K562 (cell line): ENCODE measurements around the gene OR4X1. TPM values are rescaled to one million over a fixed set of nuclear protein-coding genes. Genes with fewer than 3 reads are reported as not detected.

Experiments used
- ATAC-seq: fragments of 200-7000 bp; cut with Tn5 transposase; 3 replicates; pipeline ENCODE4 v1.9.1; 2020; ENCODE audit warnings: moderate library complexity
- BruUV-seq: library from RNA; stranded (reverse); fragments of 400-500 nt; replicated peaks from 2 replicates; lab custom pipeline; 2021; lab: Mats Ljungman, UMichigan
- CTCF ChIA-PET: fragments of 300-600 bp; formaldehyde crosslinking; extraction: SDS; loops from one replicate; lab custom pipeline; 2021; ENCODE audit warnings: low intra/inter-chr PET ratio; lab: Yijun Ruan, JAX
- POLR2A ChIA-PET: fragments of 300-600, 350-650 bp; sonication (Branson Sonifier 250); formaldehyde crosslinking; extraction: SDS; loops from one replicate; lab custom pipeline; 2021; ENCODE audit warnings: antibody characterized with exemption, inconsistent platforms; lab: Yijun Ruan, JAX
- DNase-seq, 4 experiments: peaks; one replicate each; pipeline versions ENCODE4 v3.0.0 to v3.0.0-alpha.2; 2011 to 2018; ENCODE audit warnings: low spot score in 3 of 4, mixed read lengths in 3 of 4; ENCODE audit errors: extremely low read depth in 1 of 4
- FAIRE-seq: peaks from 2 replicates; lab custom pipeline; 2011; peaks lifted over from hg19 to GRCh38; lab: Jason Lieb, UNC
- H2AFZ ChIP-seq: 2 replicates; pipeline ENCODE4 v1.6.0; 2011; ENCODE audit warnings: low read depth, low read length, control low read depth, inconsistent platforms
- H3K27ac ChIP-seq: fragments of 200-600 bp; 3 replicates; pipeline ENCODE4 v1.8.0; 2011; ENCODE audit warnings: low read depth, mild to moderate bottlenecking, control low read depth, inconsistent platforms, low read length, moderate library complexity, mixed read lengths; ENCODE audit errors: extremely low read depth
- H3K27me3 ChIP-seq, 2 experiments: fragments of 300-600 bp in 1 of 2; 2 replicates in 1 of 2; 3 replicates in 1 of 2; pipeline versions ENCODE4 v1.6.0 to v1.8.0; 2011; ENCODE audit warnings: inconsistent platforms in 2 of 2, low read length in 2 of 2, mild to moderate bottlenecking in 1 of 2, mixed read lengths in 1 of 2, moderate library complexity in 1 of 2; ENCODE audit not compliant: control insufficient read depth in 2 of 2, insufficient read depth in 2 of 2
- H3K36me3 ChIP-seq: fragments of 300-600 bp; 3 replicates; pipeline ENCODE4 v1.8.0; 2011; ENCODE audit warnings: mild to moderate bottlenecking, low read length, inconsistent platforms; ENCODE audit not compliant: control insufficient read depth, insufficient read depth
- H3K4me1 ChIP-seq, 2 experiments: fragments of 200-600 bp in 1 of 2; replicated peaks in 1 of 2; 2 replicates in 1 of 2; 3 replicates in 1 of 2; pipeline versions ENCODE4 v1.5.1 to v1.8.0; 2011; ENCODE audit warnings: inconsistent platforms in 2 of 2, low read length in 2 of 2, mild to moderate bottlenecking in 1 of 2, mixed read lengths in 1 of 2, moderate library complexity in 1 of 2; ENCODE audit not compliant: control insufficient read depth in 2 of 2, insufficient read depth in 2 of 2
- H3K4me2 ChIP-seq: 2 replicates; pipeline ENCODE4 v1.6.1; 2011; ENCODE audit warnings: low read length, control low read depth, inconsistent platforms, mixed read lengths; ENCODE audit not compliant: insufficient read depth
- H3K4me3 ChIP-seq: fragments of 200-600 bp; sonication (generic), shearing (Covaris generic); 2 replicates; pipeline ENCODE4 v1.5.1; 2016; ENCODE audit warnings: control low read depth, inconsistent platforms
- H3K79me2 ChIP-seq: fragments of 200-600 bp; 3 replicates; pipeline ENCODE4 v1.8.0; 2011; ENCODE audit warnings: low read length, inconsistent platforms; ENCODE audit not compliant: control insufficient read depth, insufficient read depth
- H3K9ac ChIP-seq, 2 experiments: 2 replicates each; pipeline versions ENCODE4 v1.6.0 to v1.6.1; 2011; ENCODE audit warnings: low read depth in 2 of 2, low read length in 2 of 2, control low read depth in 1 of 2, inconsistent platforms in 1 of 2, mild to moderate bottlenecking in 1 of 2, mixed read lengths in 1 of 2; ENCODE audit not compliant: insufficient read depth in 1 of 2
- H3K9me1 ChIP-seq: one replicate; pipeline ENCODE4 v1.6.0; 2011; ENCODE audit warnings: inconsistent platforms, mild to moderate bottlenecking, low read length, moderate library complexity; ENCODE audit not compliant: control insufficient read depth, insufficient read depth
- H3K9me3 ChIP-seq: replicated peaks from 2 replicates; pipeline ENCODE4 v1.5.1; 2011; ENCODE audit warnings: low read depth, low read length, inconsistent platforms; ENCODE audit not compliant: control insufficient read depth, insufficient read depth
- H4K20me1 ChIP-seq: replicated peaks from 2 replicates; pipeline ENCODE4 v1.6.1; 2011; ENCODE audit warnings: low read length, inconsistent platforms, mixed read lengths; ENCODE audit not compliant: control insufficient read depth, insufficient read depth
- ATF7 ChIP-seq: fragments of 450-650 bp; IDR thresholded peaks from 2 replicates; pipeline ENCODE4 v1.7.1; 2014; ENCODE audit warnings: mild to moderate bottlenecking, moderate library complexity
- BHLHE40 ChIP-seq: IDR thresholded peaks from 2 replicates; pipeline ENCODE4 v1.6.1; 2011; ENCODE audit warnings: low read length, improper control_type of control experiment
- C11orf30 ChIP-seq: fragments of 450-650 bp; IDR thresholded peaks from 2 replicates; pipeline ENCODE4 v1.6.1; 2016; ENCODE audit warnings: low read depth, mild to moderate bottlenecking
- CREB5 ChIP-seq: fragments of 250-450 bp; sonication (Bioruptor Pico); IDR thresholded peaks from 2 replicates; pipeline ENCODE4 v1.5.0; 2020; ENCODE audit warnings: mild to moderate bottlenecking
- CREBBP ChIP-seq: IDR thresholded peaks from one replicate; pipeline ENCODE4 v1.6.1; 2012; ENCODE audit warnings: low read depth, mild to moderate bottlenecking, control low read depth, inconsistent platforms, low read length
- NFRKB ChIP-seq: fragments of 450-650 bp; IDR thresholded peaks from 2 replicates; pipeline ENCODE4 v1.6.1; 2016; ENCODE audit warnings: low read depth
- SOX6 ChIP-seq: fragments of 450-650 bp; IDR thresholded peaks from 2 replicates; pipeline ENCODE4 v1.6.1; 2014; ENCODE audit warnings: mild to moderate bottlenecking
- SUPT5H ChIP-seq: fragments of 450-650 bp; IDR thresholded peaks from 2 replicates; pipeline ENCODE4 v1.6.1; 2016
- THRA ChIP-seq: fragments of 450-650 bp; IDR thresholded peaks from 2 replicates; pipeline ENCODE4 v1.6.1; 2017; ENCODE audit warnings: mild to moderate bottlenecking, moderate library complexity
- XRCC4 ChIP-seq: IDR thresholded peaks from one replicate; pipeline ENCODE4 v1.6.1; 2011; ENCODE audit not compliant: insufficient read depth, insufficient read length; ENCODE audit errors: extremely low read depth
- ZC3H4 ChIP-seq: sonication (generic); formaldehyde crosslinking; IDR thresholded peaks from 2 replicates; pipeline ENCODE4 v1.9.0; 2021; ENCODE audit warnings: missing genetic modification reagents, borderline replicate concordance
- ZKSCAN3 ChIP-seq: fragments of 250-450 bp; sonication (Bioruptor Pico); IDR thresholded peaks from 2 replicates; pipeline ENCODE4 v1.4.0; 2020
- ZNF140 ChIP-seq: fragments of 250-450 bp; sonication (Bioruptor Pico); IDR thresholded peaks from 2 replicates; pipeline ENCODE4 v1.8.0; 2021; ENCODE audit warnings: moderate library complexity, mild to moderate bottlenecking, inconsistent platforms
- ZNF707 ChIP-seq: fragments of 250-450 bp; sonication (Bioruptor Pico); conservative IDR thresholded peaks from 2 replicates; pipeline ENCODE4 v1.8.0; 2022; ENCODE audit warnings: inconsistent platforms, mild to moderate bottlenecking, moderate library complexity
- WGBS: fragments of 100-300 bp; shearing (Covaris generic); methylation state at CpG from one replicate; pipeline ENCODE4 v1.1.6; 2016; ENCODE audit warnings: low coverage, mixed read lengths; ENCODE audit not compliant: insufficient coverage; ENCODE audit errors: missing lambda C conversion rate; 5-methylcytosine and 5-hydroxymethylcytosine counted together
- in situ Hi-C: fragments of 300-500 bp; cut with MboI; formaldehyde crosslinking; loops from 4 replicates; pipeline ENCODE4 v1.15.0; 2018; ENCODE audit warnings: inconsistent platforms, mixed read lengths
- intact Hi-C: fragments of 100-400 bp; cut with micrococcal nuclease; formaldehyde crosslinking; loops from 2 replicates; pipeline ENCODE4 v1.14.2; 2022
- polyA plus RNA-seq, 8 experiments: library from polyadenylated mRNA; depleted of rRNA in 4 of 8; stranded (reverse) in 5 of 8; unstranded in 3 of 8; fragments of >200 nt; fragmentation: Nextera tagmentation in 2 of 8; fragmentation: Illumina TruSeq in 1 of 8; extraction: Ambion mirVana in 2 of 8; extraction: Trizol in 1 of 8; gene quantifications; 2 replicates each; pipeline versions ENCODE4 v1.2.1 to v1.2.3, GENCODE V29; 2011 to 2014; ENCODE audit warnings: inconsistent platforms in 1 of 8, missing spikeins in 1 of 8
- total RNA-seq, 7 experiments: library from RNA; depleted of rRNA in 6 of 7; stranded (reverse); fragments of >200 nt in 6 of 7; fragmentation: Illumina TruSeq in 2 of 7; extraction: Trizol in 2 of 7; gene quantifications; 2 replicates each; pipeline versions ENCODE4 v1.2.1 to v1.2.3, GENCODE V29; 2011 to 2021; ENCODE audit warnings: low replicate concordance in 1 of 7

The OR4X1 gene
- total and polyA plus RNA-seq, 9 of the 15 experiments (the other 6 are each of a cell fraction or from before 2014, with no cell fraction given), result not detected

DNA sequence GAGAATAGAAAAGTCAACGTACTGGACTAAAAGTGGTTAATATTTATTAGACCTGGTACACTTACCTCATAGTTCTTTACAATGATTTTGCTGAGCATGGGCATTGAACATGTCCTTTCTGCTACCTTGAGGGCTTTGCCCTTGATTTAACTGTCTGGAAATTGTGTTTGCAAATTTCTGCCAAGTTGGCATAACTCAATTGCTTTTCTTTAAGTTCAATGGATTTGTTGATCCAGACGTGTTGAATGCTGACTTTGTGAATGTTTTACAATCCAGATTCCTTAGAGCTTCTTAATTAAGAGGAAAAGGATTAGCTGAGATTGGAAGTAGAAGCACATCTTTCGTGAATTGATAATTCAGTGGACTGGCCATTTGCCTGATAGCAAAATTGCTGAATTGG is 25.9 kb upstream of the OR4X1 start:
- POLR2A ChIA-PET, result no interaction called here
- Histone ChIP-seq H3K79me2 (no peaks in the 10 kb centered on the region), H2AFZ (no peak overlapping the region), H3K4me2 (no peak overlapping the region), H3K9ac (no peak overlapping the region), H3K9me3 (no peaks in the 10 kb centered on the region), H3K9me1 (no peaks in the 10 kb centered on the region), H3K4me3 (no peak overlapping the region), H3K27ac (no peak overlapping the region), H4K20me1 (no peaks in the 10 kb centered on the region), H3K27me3 (no peaks in the 10 kb centered on the region), H3K4me1 (no peaks in the 10 kb centered on the region), H3K36me3 (no peaks in the 10 kb centered on the region)
- in situ Hi-C loops (no loop called here), intact Hi-C loops (no loop called here)
- FAIRE-seq (no peak), DNase-seq (no peak), ATAC-seq (no peak)
- CTCF ChIA-PET, result no interaction called here
- 0% methylated on average over 3 of the region's 3 CpGs for WGBS
- TF ChIP-seq C11orf30 (0 out of 2 replicates have a peak, but pooled peaks have one; percentile 15), BHLHE40 (no peak)
- no TSS peak for BruUV-seq

GRCh38 chr11:48242501-48242900 is 21.2 kb upstream of the OR4X1 start:
- intact Hi-C loops, result no loop called here
- Histone ChIP-seq H3K9ac (no peak overlapping the region), H3K79me2 (no peaks in the 10 kb centered on the region), H3K27me3 (no peaks in the 10 kb centered on the region), H3K4me3 (no peak overlapping the region), H3K4me2 (no peak overlapping the region), H3K9me1 (no peaks in the 10 kb centered on the region), H3K9me3 (0 out of 2 replicates have a peak, but pooled peaks cover 3% of the 10 kb centered on the region), H3K36me3 (no peaks in the 10 kb centered on the region), H4K20me1 (no peaks in the 10 kb centered on the region), H3K4me1 (no peaks in the 10 kb centered on the region), H2AFZ (no peak overlapping the region), H3K27ac (no peak overlapping the region)
- POLR2A ChIA-PET, result interaction anchor here (0.6 kb wide), 1 partner anchor 255 kb away, joined by 3 read pairs; no protein-coding TSS in a partner anchor
- FAIRE-seq (no peak), ATAC-seq (no peak), DNase-seq (no peak)
- CTCF ChIA-PET, result no interaction called here
- no TSS peak for BruUV-seq
- WGBS, result 0% methylated on average over 3 of the region's 3 CpGs
- in situ Hi-C loops, result no loop called here
- no peak for TF ChIP-seq THRA
- TF ChIP-seq SOX6, result no peak
- TF ChIP-seq ZNF707 (CRISPR knock-in tag), result no peak
- TF ChIP-seq SUPT5H, result no peak
- TF ChIP-seq ATF7, result no peak
- TF ChIP-seq CREB5, result no peak
- TF ChIP-seq CREBBP, result no peak
- no peak for TF ChIP-seq ZKSCAN3 (CRISPR knock-in tag)
- TF ChIP-seq ZNF140 (CRISPR knock-in tag), result no peak
- TF ChIP-seq XRCC4, result no peak
- no peak for TF ChIP-seq NFRKB
- no peak for TF ChIP-seq ZC3H4 (CRISPR knock-in tag)
